HEK293 (cell line): ENCODE results near the gene TCEANC2.

ENCODE experiments used
- BCL11A ChIP-seq: fragments of 450-650 bp; formaldehyde crosslinking; IDR thresholded peaks from 2 replicates; pipeline ENCODE4 v1.5.1; 2016; ENCODE audit warnings: low read depth, missing biosample characterization, missing genetic modification characterization
- KLF1 ChIP-seq: fragments of 450-650 bp; formaldehyde crosslinking; IDR thresholded peaks from 2 replicates; pipeline ENCODE4 v1.5.1; 2016; ENCODE audit warnings: missing biosample characterization, missing genetic modification characterization
- KLF16 ChIP-seq: fragments of 450-650 bp; formaldehyde crosslinking; IDR thresholded peaks from 2 replicates; pipeline ENCODE4 v1.5.1; 2017; ENCODE audit warnings: missing biosample characterization, missing genetic modification characterization
- OSR2 ChIP-seq: fragments of 450-650 bp; formaldehyde crosslinking; IDR thresholded peaks from 2 replicates; pipeline ENCODE4 v1.5.1; 2016; ENCODE audit warnings: missing biosample characterization, missing genetic modification characterization
- PRDM2 ChIP-seq: fragments of 450-650 bp; formaldehyde crosslinking; IDR thresholded peaks from 2 replicates; pipeline ENCODE4 v1.5.1; 2016; ENCODE audit warnings: missing biosample characterization, missing genetic modification characterization, borderline replicate concordance
- SCRT1 ChIP-seq: fragments of 450-650 bp; formaldehyde crosslinking; IDR thresholded peaks from 2 replicates; pipeline ENCODE4 v1.5.1; 2016; ENCODE audit warnings: missing biosample characterization, missing genetic modification characterization, borderline replicate concordance
- TCF7L2 ChIP-seq: IDR thresholded peaks from 2 replicates; pipeline ENCODE4 v1.6.1; 2011; ENCODE audit warnings: low read depth, mild to moderate bottlenecking, inconsistent platforms, low read length, moderate library complexity, borderline replicate concordance
- ZIC2 ChIP-seq: fragments of 450-650 bp; formaldehyde crosslinking; IDR thresholded peaks from 2 replicates; pipeline ENCODE4 v1.5.1; 2016; ENCODE audit warnings: missing biosample characterization, missing genetic modification characterization
- ZNF175 ChIP-seq: fragments of 450-650 bp; formaldehyde crosslinking; IDR thresholded peaks from 2 replicates; pipeline ENCODE4 v1.5.1; 2016; ENCODE audit warnings: missing biosample characterization, missing genetic modification characterization
- ZNF2 ChIP-seq: fragments of 450-650 bp; formaldehyde crosslinking; IDR thresholded peaks from 2 replicates; pipeline ENCODE4 v1.5.1; 2016; ENCODE audit warnings: missing biosample characterization, missing genetic modification characterization
- ZNF266 ChIP-seq: fragments of 450-650 bp; formaldehyde crosslinking; IDR thresholded peaks from 2 replicates; pipeline ENCODE4 v1.5.1; 2016; ENCODE audit warnings: missing biosample characterization, missing genetic modification characterization, low read depth
- ZNF341 ChIP-seq: fragments of 450-650 bp; formaldehyde crosslinking; IDR thresholded peaks from 2 replicates; pipeline ENCODE4; 2016; ENCODE audit warnings: low read depth, missing biosample characterization, missing genetic modification characterization
- ZNF398 ChIP-seq: fragments of 450-650 bp; formaldehyde crosslinking; IDR thresholded peaks from 2 replicates; pipeline ENCODE4 v1.5.1; 2017; ENCODE audit warnings: missing biosample characterization, missing genetic modification characterization
- ZNF555 ChIP-seq: fragments of 450-650 bp; formaldehyde crosslinking; conservative IDR thresholded peaks from 2 replicates; pipeline ENCODE4 v1.5.1; 2017; ENCODE audit warnings: missing biosample characterization, mild to moderate bottlenecking, missing genetic modification characterization, inconsistent platforms
- ZNF558 ChIP-seq: fragments of 450-650 bp; formaldehyde crosslinking; IDR thresholded peaks from 2 replicates; pipeline ENCODE4 v1.5.1; 2016; ENCODE audit warnings: missing biosample characterization, missing genetic modification characterization
- ZNF560 ChIP-seq: fragments of 450-650 bp; formaldehyde crosslinking; IDR thresholded peaks from 2 replicates; pipeline ENCODE4 v1.5.1; 2017; ENCODE audit warnings: missing biosample characterization, missing genetic modification characterization, borderline replicate concordance
- ZNF585B ChIP-seq: fragments of 450-650 bp; formaldehyde crosslinking; IDR thresholded peaks from 2 replicates; pipeline ENCODE4 v1.5.1; 2016; ENCODE audit warnings: missing biosample characterization, missing genetic modification characterization
- ZNF621 ChIP-seq: fragments of 450-650 bp; formaldehyde crosslinking; IDR thresholded peaks from 2 replicates; pipeline ENCODE4 v1.5.1; 2017; ENCODE audit warnings: missing biosample characterization, missing genetic modification characterization
- ZNF626 ChIP-seq: fragments of 450-650 bp; sonication (Bioruptor Pico); formaldehyde crosslinking; IDR thresholded peaks from 2 replicates; pipeline ENCODE4 v1.5.1; 2018; ENCODE audit warnings: missing biosample characterization, missing genetic modification characterization, inconsistent platforms
- ZSCAN23 ChIP-seq: fragments of 450-650 bp; formaldehyde crosslinking; IDR thresholded peaks from 2 replicates; pipeline ENCODE4 v1.5.1; 2016; ENCODE audit warnings: missing biosample characterization, missing genetic modification characterization
- TF ChIP-seq, protein P1 (sequence below): fragments of 450-650 bp; formaldehyde crosslinking; IDR thresholded peaks from 2 replicates; pipeline ENCODE4 v1.5.1; 2016; ENCODE audit warnings: missing biosample characterization, missing genetic modification characterization
- TF ChIP-seq, protein P2 (sequence below): fragments of 450-650 bp; formaldehyde crosslinking; IDR thresholded peaks from 2 replicates; pipeline ENCODE4 v1.5.1; 2016; ENCODE audit warnings: missing biosample characterization, missing genetic modification characterization

The TCEANC2 gene

GRCh38 chr1:54081306-54082270 lies 28.2 kb downstream of the TCEANC2 start (continued):
- TF ChIP-seq ZNF585B (tag by site-specific recombination) (no peak), SCRT1 (no peak), ZNF341 (no peak), ZNF621 (no peak), OSR2 (tag by site-specific recombination) (no peak), ZNF560 (tag by site-specific recombination) (no peak), ZNF398 (tag by site-specific recombination) (no peak), ZNF266 (tag by site-specific recombination) (no peak), ZNF555 (tag by site-specific recombination) (no peak), PRDM2 (tag by site-specific recombination) (no peak), BCL11A (no peak), KLF16 (tag by site-specific recombination) (no peak), ZNF558 (tag by site-specific recombination) (no peak), TCF7L2 (no peak), ZNF175 (tag by site-specific recombination) (no peak), ZIC2 (tag by site-specific recombination) (0 out of 2 replicates have a peak, but pooled peaks have one; percentile 15), ZNF2 (tag by site-specific recombination) (no peak), KLF1 (tag by site-specific recombination) (no peak), ZNF626 (tag by site-specific recombination) (no peak), ZSCAN23 (tag by site-specific recombination) (no peak)
- TF ChIP-seq, protein P1, sequence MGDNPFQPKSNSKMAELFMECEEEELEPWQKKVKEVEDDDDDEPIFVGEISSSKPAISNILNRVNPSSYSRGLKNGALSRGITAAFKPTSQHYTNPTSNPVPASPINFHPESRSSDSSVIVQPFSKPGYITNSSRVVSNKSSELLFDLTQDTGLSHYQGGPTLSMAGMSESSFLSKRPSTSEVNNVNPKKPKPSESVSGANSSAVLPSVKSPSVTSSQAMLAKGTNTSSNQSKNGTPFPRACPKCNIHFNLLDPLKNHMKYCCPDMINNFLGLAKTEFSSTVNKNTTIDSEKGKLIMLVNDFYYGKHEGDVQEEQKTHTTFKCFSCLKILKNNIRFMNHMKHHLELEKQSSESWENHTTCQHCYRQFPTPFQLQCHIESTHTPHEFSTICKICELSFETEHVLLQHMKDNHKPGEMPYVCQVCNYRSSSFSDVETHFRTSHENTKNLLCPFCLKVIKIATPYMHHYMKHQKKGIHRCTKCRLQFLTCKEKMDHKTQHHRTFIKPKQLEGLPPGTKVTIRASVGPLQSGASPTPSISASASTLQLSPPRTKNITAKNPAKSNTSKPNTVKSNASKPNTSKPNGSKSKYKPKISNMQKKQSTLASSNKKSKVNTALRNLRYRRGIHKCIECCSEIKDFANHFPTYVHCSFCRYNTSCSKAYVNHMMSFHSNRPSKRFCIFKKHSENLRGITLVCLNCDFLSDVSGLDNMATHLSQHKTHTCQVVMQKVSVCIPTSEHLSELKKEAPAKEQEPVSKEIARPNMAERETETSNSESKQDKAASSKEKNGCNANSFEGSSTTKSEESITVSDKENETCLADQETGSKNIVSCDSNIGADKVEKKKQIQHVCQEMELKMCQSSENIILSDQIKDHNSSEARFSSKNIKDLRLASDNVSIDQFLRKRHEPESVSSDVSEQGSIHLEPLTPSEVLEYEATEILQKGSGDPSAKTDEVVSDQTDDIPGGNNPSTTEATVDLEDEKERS (tag by site-specific recombination) = no peak
- TF ChIP-seq, protein P2, sequence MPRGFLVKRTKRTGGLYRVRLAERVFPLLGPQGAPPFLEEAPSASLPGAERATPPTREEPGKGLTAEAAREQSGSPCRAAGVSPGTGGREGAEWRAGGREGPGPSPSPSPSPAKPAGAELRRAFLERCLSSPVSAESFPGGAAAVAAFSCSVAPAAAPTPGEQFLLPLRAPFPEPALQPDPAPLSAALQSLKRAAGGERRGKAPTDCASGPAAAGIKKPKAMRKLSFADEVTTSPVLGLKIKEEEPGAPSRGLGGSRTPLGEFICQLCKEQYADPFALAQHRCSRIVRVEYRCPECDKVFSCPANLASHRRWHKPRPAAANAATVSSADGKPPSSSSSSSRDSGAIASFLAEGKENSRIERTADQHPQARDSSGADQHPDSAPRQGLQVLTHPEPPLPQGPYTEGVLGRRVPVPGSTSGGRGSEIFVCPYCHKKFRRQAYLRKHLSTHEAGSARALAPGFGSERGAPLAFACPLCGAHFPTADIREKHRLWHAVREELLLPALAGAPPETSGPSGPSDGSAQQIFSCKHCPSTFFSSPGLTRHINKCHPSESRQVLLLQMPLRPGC (tag by site-specific recombination) = no peak
